ENCODE measurements around the gene PTGFR. TPM values are rescaled to one million over a fixed set of nuclear protein-coding genes. Genes with fewer than 3 reads are reported as not detected.

The PTGFR gene
- total and polyA plus RNA-seq, 5 donors from 2014 or later: not detected

GRCh38 chr1:78493451-78493850, 2.7 kb downstream of the PTGFR start:
- Mint-ChIP-seq H3K9me3 (peaks cover 0 to 3% (median 0%) of the 10 kb centered on the region in 7 donors), H3K4me1 (no peaks in the 10 kb centered on the region), H3K36me3 (no peaks in the 10 kb centered on the region), H3K4me3 (no peak overlapping the region), H3K27me3 (peaks cover 9% of the 10 kb centered on the region), H3K27ac (no peak overlapping the region)
- no peaks in the 10 kb centered on the region for H3K36me3 ChIP-seq (ENCODE audit: control insufficient read depth, insufficient read depth, low read length)
- H3K9me3 ChIP-seq (ENCODE audit: control insufficient read depth in 2 of 2, low read length in 2 of 2): peaks cover 0 to 3% of the 10 kb centered on the region in 2 experiments
- no peak for DNase-seq
- no peak for ATAC-seq (ENCODE audit: low read depth in 2 of 2)
- no peak overlapping the region for H3K4me3 ChIP-seq (ENCODE audit: low read depth, low read length)
- H3K4me1 ChIP-seq (ENCODE audit: control insufficient read depth, insufficient read depth, low read length, poor library complexity, severe bottlenecking): no peaks in the 10 kb centered on the region
- no peak overlapping the region for H3K27ac ChIP-seq (ENCODE audit: insufficient read depth, low read length, poor library complexity, severe bottlenecking)
- peaks cover 3% of the 10 kb centered on the region for H3K27me3 ChIP-seq (ENCODE audit: control insufficient read depth, insufficient read depth, low read length)

- no peaks in the 10 kb centered on the region for H3K36me3 ChIP-seq (ENCODE audit: control insufficient read depth, insufficient read depth, low read length)
- peaks cover 0 to 2% of the 10 kb centered on the region in 2 experiments for H3K9me3 ChIP-seq (ENCODE audit: control insufficient read depth in 2 of 2, low read length in 2 of 2)
- no peak for DNase-seq
- Mint-ChIP-seq H3K4me3 (no peak overlapping the region), H3K4me1 (no peaks in the 10 kb centered on the region), H3K9me3 (peaks cover 0 to 2% (median 0%) of the 10 kb centered on the region in 7 donors), H3K27me3 (no peaks in the 10 kb centered on the region), H3K36me3 (no peaks in the 10 kb centered on the region), H3K27ac (no peak overlapping the region)
- H3K27me3 ChIP-seq (ENCODE audit: control insufficient read depth, insufficient read depth, low read length): no peaks in the 10 kb centered on the region
- H3K27ac ChIP-seq (ENCODE audit: insufficient read depth, low read length, poor library complexity, severe bottlenecking): no peak overlapping the region
- no peak for ATAC-seq (ENCODE audit: low read depth in 2 of 2)
- H3K4me1 ChIP-seq (ENCODE audit: control insufficient read depth, insufficient read depth, low read length, poor library complexity, severe bottlenecking): no peaks in the 10 kb centered on the region
- no peak overlapping the region for H3K4me3 ChIP-seq (ENCODE audit: low read depth, low read length)
Measured at GRCh38 chr1:78497201-78497600, 6.4 kb downstream of the PTGFR start.

DNA sequence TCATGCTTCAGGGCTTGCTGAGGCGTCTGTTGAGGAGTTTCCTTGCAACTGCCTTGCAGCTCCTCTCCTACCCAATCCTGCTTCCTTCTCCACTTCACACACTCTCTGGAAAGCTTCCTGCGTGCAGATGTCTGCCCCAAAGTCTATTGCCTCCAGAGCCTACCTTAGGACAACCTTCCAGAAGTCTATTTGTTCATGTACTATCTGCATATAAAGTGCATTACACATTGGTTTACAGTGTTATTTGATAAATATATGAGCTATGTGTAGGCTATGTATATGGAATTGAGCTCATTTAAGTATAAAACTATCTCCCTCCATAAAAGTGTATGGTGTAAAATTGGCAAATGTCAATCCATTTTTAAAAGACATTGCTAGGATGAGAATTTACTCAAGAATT, 9.8 kb downstream of the PTGFR start:
- DNase-seq (no peak), ATAC-seq (ENCODE audit: low read depth in 2 of 2) (no peak)
- Mint-ChIP-seq H3K27me3 (no peaks in the 10 kb centered on the region), H3K27ac (no peak overlapping the region), H3K4me3 (no peak overlapping the region), H3K9me3 (peaks cover 0 to 2% (median 0%) of the 10 kb centered on the region in 7 donors), H3K4me1 (no peaks in the 10 kb centered on the region), H3K36me3 (no peaks in the 10 kb centered on the region)
- H3K4me1 ChIP-seq (ENCODE audit: control insufficient read depth, insufficient read depth, low read length, poor library complexity, severe bottlenecking): no peaks in the 10 kb centered on the region
- no peaks in the 10 kb centered on the region for H3K27me3 ChIP-seq (ENCODE audit: control insufficient read depth, insufficient read depth, low read length)
- no peaks in the 10 kb centered on the region for H3K36me3 ChIP-seq (ENCODE audit: control insufficient read depth, insufficient read depth, low read length)
- H3K27ac ChIP-seq (ENCODE audit: insufficient read depth, low read length, poor library complexity, severe bottlenecking): no peak overlapping the region
- no peaks in the 10 kb centered on the region for H3K9me3 ChIP-seq (ENCODE audit: control insufficient read depth in 2 of 2, low read length in 2 of 2)
- no peak overlapping the region for H3K4me3 ChIP-seq (ENCODE audit: low read depth, low read length)

DNA sequence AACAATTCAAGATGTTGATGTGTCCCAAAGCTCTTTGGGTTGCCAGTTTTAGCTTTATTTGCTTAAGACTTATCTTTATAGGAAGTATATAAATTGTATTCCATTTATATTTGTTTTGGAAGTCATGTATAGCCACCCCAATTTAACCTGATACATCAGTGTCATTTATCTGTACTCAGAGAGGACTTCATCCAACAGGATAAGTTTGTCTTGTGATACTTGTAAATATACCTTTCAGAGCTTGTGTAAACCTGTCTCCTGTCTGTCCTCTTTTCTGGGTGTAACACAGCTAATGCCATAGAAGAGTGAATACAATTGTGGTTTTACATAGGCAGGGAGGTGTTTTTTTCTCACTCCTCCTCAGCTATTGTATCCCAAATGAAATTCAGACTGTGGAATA, 10.4 kb downstream of the PTGFR start:
- no peaks in the 10 kb centered on the region for H3K36me3 Mint-ChIP-seq
- no peak for ATAC-seq (ENCODE audit: low read depth in 2 of 2)
- Histone ChIP-seq H3K4me1 (ENCODE audit: control insufficient read depth, insufficient read depth, low read length, poor library complexity, severe bottlenecking) (no peaks in the 10 kb centered on the region), H3K27ac (ENCODE audit: insufficient read depth, low read length, poor library complexity, severe bottlenecking) (no peak overlapping the region), H3K4me3 (ENCODE audit: low read depth, low read length) (no peak overlapping the region), H3K27me3 (ENCODE audit: control insufficient read depth, insufficient read depth, low read length) (no peaks in the 10 kb centered on the region), H3K9me3 (ENCODE audit: control insufficient read depth in 2 of 2, low read length in 2 of 2) (no peaks in the 10 kb centered on the region), H3K36me3 (ENCODE audit: control insufficient read depth, insufficient read depth, low read length) (no peaks in the 10 kb centered on the region)
- H3K4me3 Mint-ChIP-seq: no peak overlapping the region
- H3K27me3 Mint-ChIP-seq: no peaks in the 10 kb centered on the region
- H3K4me1 Mint-ChIP-seq: no peaks in the 10 kb centered on the region
- no peak overlapping the region for H3K27ac Mint-ChIP-seq
- DNase-seq: no peak
- H3K9me3 Mint-ChIP-seq: peaks cover 0 to 2% (median 0%) of the 10 kb centered on the region in 7 donors

GRCh38 chr1:78511334-78511733, 20.6 kb downstream of the PTGFR start:
- ATAC-seq (ENCODE audit: low read depth in 2 of 2): no peak
- DNase-seq: no peak
- no peaks in the 10 kb centered on the region for H3K36me3 ChIP-seq (ENCODE audit: control insufficient read depth, insufficient read depth, low read length)
- H3K36me3 Mint-ChIP-seq: no peaks in the 10 kb centered on the region
- H3K27me3 ChIP-seq (ENCODE audit: control insufficient read depth, insufficient read depth, low read length): no peaks in the 10 kb centered on the region
- no peaks in the 10 kb centered on the region for H3K4me1 ChIP-seq (ENCODE audit: control insufficient read depth, insufficient read depth, low read length, poor library complexity, severe bottlenecking)
- H3K27me3 Mint-ChIP-seq: no peaks in the 10 kb centered on the region
- H3K9me3 ChIP-seq (ENCODE audit: control insufficient read depth in 2 of 2, low read length in 2 of 2): peaks cover 7 to 9% of the 10 kb centered on the region in 2 experiments
- H3K27ac Mint-ChIP-seq: no peak overlapping the region
- no peak overlapping the region for H3K4me3 Mint-ChIP-seq
- H3K4me1 Mint-ChIP-seq: no peaks in the 10 kb centered on the region
- H3K4me3 ChIP-seq (ENCODE audit: low read depth, low read length): no peak overlapping the region
- peaks cover 0 to 28% (median 8%) of the 10 kb centered on the region in 7 donors for H3K9me3 Mint-ChIP-seq
- no peak overlapping the region for H3K27ac ChIP-seq (ENCODE audit: insufficient read depth, low read length, poor library complexity, severe bottlenecking)

DNA sequence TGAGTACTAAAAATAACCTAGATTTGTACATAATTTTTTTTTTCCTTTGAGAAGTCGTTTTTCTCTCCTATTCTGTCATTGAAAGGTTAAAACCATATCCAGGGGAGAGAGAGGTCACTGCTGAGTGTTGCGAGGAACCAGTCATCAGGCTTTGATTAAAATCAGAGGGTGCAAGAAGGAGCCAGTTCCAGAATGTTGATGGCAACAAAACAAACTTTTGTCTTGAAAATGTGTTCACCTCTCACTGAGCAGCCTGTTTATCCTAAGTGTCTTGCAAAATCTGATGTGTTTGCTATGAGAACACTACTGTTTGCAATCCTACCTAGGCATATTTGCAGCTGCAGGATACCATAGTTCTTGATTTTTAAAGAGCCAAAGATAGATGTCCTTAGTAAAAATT, 25.9 kb downstream of the PTGFR start:
- no peak overlapping the region for H3K4me3 ChIP-seq (ENCODE audit: low read depth, low read length)
- H3K36me3 Mint-ChIP-seq: no peaks in the 10 kb centered on the region
- H3K9me3 Mint-ChIP-seq: peaks cover 0 to 15% (median 5%) of the 10 kb centered on the region in 7 donors
- no peaks in the 10 kb centered on the region for H3K27me3 Mint-ChIP-seq
- H3K9me3 ChIP-seq (ENCODE audit: control insufficient read depth in 2 of 2, low read length in 2 of 2): peaks cover under 1 to 5% of the 10 kb centered on the region in 2 experiments
- DNase-seq (no peak), ATAC-seq (ENCODE audit: low read depth in 2 of 2) (no peak)
- no peaks in the 10 kb centered on the region for H3K4me1 Mint-ChIP-seq
- H3K36me3 ChIP-seq (ENCODE audit: control insufficient read depth, insufficient read depth, low read length): no peaks in the 10 kb centered on the region
- no peak overlapping the region for H3K27ac Mint-ChIP-seq
- H3K27ac ChIP-seq (ENCODE audit: insufficient read depth, low read length, poor library complexity, severe bottlenecking): no peak overlapping the region
- no peak overlapping the region for H3K4me3 Mint-ChIP-seq
- no peaks in the 10 kb centered on the region for H3K4me1 ChIP-seq (ENCODE audit: control insufficient read depth, insufficient read depth, low read length, poor library complexity, severe bottlenecking)
- no peaks in the 10 kb centered on the region for H3K27me3 ChIP-seq (ENCODE audit: control insufficient read depth, insufficient read depth, low read length)

- no peaks in the 10 kb centered on the region for H3K36me3 ChIP-seq (ENCODE audit: control insufficient read depth, insufficient read depth, low read length)
- H3K9me3 Mint-ChIP-seq: peaks cover 0 to 3% (median 0%) of the 10 kb centered on the region in 7 donors
- no peaks in the 10 kb centered on the region for H3K4me1 Mint-ChIP-seq
- H3K4me3 Mint-ChIP-seq: no peak overlapping the region
- H3K4me1 ChIP-seq (ENCODE audit: control insufficient read depth, insufficient read depth, low read length, poor library complexity, severe bottlenecking): no peaks in the 10 kb centered on the region
- H3K27ac ChIP-seq (ENCODE audit: insufficient read depth, low read length, poor library complexity, severe bottlenecking): no peak overlapping the region
- no peaks in the 10 kb centered on the region for H3K36me3 Mint-ChIP-seq
- H3K4me3 ChIP-seq (ENCODE audit: low read depth, low read length): no peak overlapping the region
- DNase-seq: no peak
- no peaks in the 10 kb centered on the region for H3K9me3 ChIP-seq (ENCODE audit: control insufficient read depth in 2 of 2, low read length in 2 of 2)
- no peaks in the 10 kb centered on the region for H3K27me3 Mint-ChIP-seq
- no peaks in the 10 kb centered on the region for H3K27me3 ChIP-seq (ENCODE audit: control insufficient read depth, insufficient read depth, low read length)
- ATAC-seq (ENCODE audit: low read depth in 2 of 2): no peak
- no peak overlapping the region for H3K27ac Mint-ChIP-seq
Measured at GRCh38 chr1:78519446-78519845, 28.7 kb downstream of the PTGFR start.

- DNase-seq (no peak), ATAC-seq (ENCODE audit: low read depth in 2 of 2) (no peak)
- Histone ChIP-seq H3K4me1 (ENCODE audit: control insufficient read depth, insufficient read depth, low read length, poor library complexity, severe bottlenecking) (no peaks in the 10 kb centered on the region), H3K27ac (ENCODE audit: insufficient read depth, low read length, poor library complexity, severe bottlenecking) (no peak overlapping the region), H3K9me3 (ENCODE audit: control insufficient read depth in 2 of 2, low read length in 2 of 2) (no peaks in the 10 kb centered on the region), H3K4me3 (ENCODE audit: low read depth, low read length) (no peak overlapping the region), H3K27me3 (ENCODE audit: control insufficient read depth, insufficient read depth, low read length) (no peaks in the 10 kb centered on the region), H3K36me3 (ENCODE audit: control insufficient read depth, insufficient read depth, low read length) (no peaks in the 10 kb centered on the region)
- no peaks in the 10 kb centered on the region for H3K27me3 Mint-ChIP-seq
- no peaks in the 10 kb centered on the region for H3K36me3 Mint-ChIP-seq
- no peak overlapping the region for H3K4me3 Mint-ChIP-seq
- no peak overlapping the region for H3K27ac Mint-ChIP-seq
- H3K9me3 Mint-ChIP-seq: peaks cover 0 to 2% (median 0%) of the 10 kb centered on the region in 7 donors
- H3K4me1 Mint-ChIP-seq: no peaks in the 10 kb centered on the region
Measured at GRCh38 chr1:78520216-78520615, 29.4 kb downstream of the PTGFR start.
